OCI-LY3 (cell line): ENCODE results near the gene TEX264.

Experiments used
- CTCF ChIP-seq: fragments of 200-600, 300-600 bp; sonication (generic); IDR thresholded peaks from 2 replicates; pipeline ENCODE4 v1.5.1; 2014; ENCODE audit warnings: antibody characterized with exemption, low read length, low read depth
- EZH2phosphoT487 ChIP-seq: fragments of 200-600 bp; shearing (Covaris generic); IDR thresholded peaks from 2 replicates; pipeline ENCODE4 v1.6.1; 2018; ENCODE audit warnings: antibody characterized with exemption, mixed run types, low read depth

- no peak for TF ChIP-seq CTCF
- no peak for TF ChIP-seq EZH2phosphoT487
These were observed 7.6 kb downstream of the TEX264 start for GRCh38 chr3:51678641-51679040.
